Neural cell (in vitro differentiated cells): ENCODE measurements around the gene PTPRA. TPM values are rescaled to one million over a fixed set of nuclear protein-coding genes. Genes with fewer than 3 reads are reported as not detected.

Experiments used
- H2AFZ ChIP-seq: fragments of 200-600, 300-800 bp; sonication (generic), shearing (Covaris generic); 2 replicates; pipeline ENCODE4 v1.6.0; 2014; ENCODE audit warnings: low read depth, mild to moderate bottlenecking, antibody characterized with exemption, low read length, moderate library complexity
- H3F3A ChIP-seq: fragments of 200-600 bp; shearing (Covaris generic); 2 replicates; pipeline ENCODE4 v1.6.1; 2016; ENCODE audit warnings: mild to moderate bottlenecking, moderate library complexity, mixed read lengths, antibody characterized with exemption, low read length; ENCODE audit not compliant: insufficient read depth, poor library complexity, severe bottlenecking
- H3K27ac ChIP-seq: fragments of 200-600, 300-800 bp; sonication (generic), shearing (Covaris generic); 2 replicates; pipeline ENCODE4 v1.5.1; 2014; ENCODE audit warnings: mild to moderate bottlenecking, low read length, moderate library complexity
- H3K27me3 ChIP-seq: fragments of 300-800, 200-600 bp; sonication (generic), shearing (Covaris generic); 2 replicates; pipeline ENCODE4 v1.6.0; 2014; ENCODE audit warnings: mild to moderate bottlenecking, low read depth, low read length, moderate library complexity; ENCODE audit not compliant: insufficient read depth
- H3K36me3 ChIP-seq: fragments of 300-800, 200-600 bp; sonication (generic), shearing (Covaris generic); 2 replicates; pipeline ENCODE4 v1.5.1; 2014; ENCODE audit warnings: mild to moderate bottlenecking, antibody characterized with exemption, low read length, moderate library complexity; ENCODE audit not compliant: insufficient read depth
- H3K4me2 ChIP-seq: fragments of 300-800, 200-600 bp; sonication (generic), shearing (Covaris generic); 2 replicates; pipeline ENCODE4 v1.6.0; 2014; ENCODE audit warnings: mild to moderate bottlenecking, low read length
- H3K4me3 ChIP-seq: fragments of 300-800, 200-600 bp; sonication (generic), shearing (Covaris generic); 2 replicates; pipeline ENCODE4 v1.5.1; 2014; ENCODE audit warnings: mild to moderate bottlenecking, low read length, moderate library complexity
- H3K79me2 ChIP-seq: fragments of 200-600 bp; shearing (Covaris generic); replicated peaks from 2 replicates; pipeline ENCODE4 v1.6.0; 2014; ENCODE audit warnings: mild to moderate bottlenecking, low read length, moderate library complexity; ENCODE audit not compliant: insufficient read depth
- H3K9ac ChIP-seq: fragments of 300-800, 200-600 bp; sonication (generic), shearing (Covaris generic); 2 replicates; pipeline ENCODE4 v1.6.1; 2016; ENCODE audit warnings: mild to moderate bottlenecking, low read length, mixed read lengths
- H3K9me2 ChIP-seq: fragments of 200-600 bp; shearing (Covaris generic); 2 replicates; pipeline ENCODE4 v1.6.1; 2016; ENCODE audit warnings: mild to moderate bottlenecking, low read length, mixed read lengths; ENCODE audit not compliant: insufficient read depth
- H3K9me3 ChIP-seq: fragments of 200-600, 300-800 bp; sonication (generic), shearing (Covaris generic); 2 replicates; pipeline ENCODE4 v1.6.1; 2016; ENCODE audit warnings: mild to moderate bottlenecking, mixed run types, low read length, moderate library complexity, mixed read lengths
- H4K20me1 ChIP-seq: fragments of 200-600 bp; shearing (Covaris generic); 2 replicates; pipeline ENCODE4 v1.6.1; 2016; ENCODE audit warnings: mild to moderate bottlenecking, mixed run types; ENCODE audit not compliant: insufficient read depth
- CTCF ChIP-seq: fragments of 450-650 bp; IDR thresholded peaks from 2 replicates; pipeline ENCODE4 v1.5.1; 2014; ENCODE audit warnings: antibody characterized with exemption, mild to moderate bottlenecking, moderate library complexity; ENCODE audit not compliant: poor library complexity, severe bottlenecking
- EP300 ChIP-seq: fragments of 450-650 bp; conservative IDR thresholded peaks from 2 replicates; pipeline ENCODE4 v1.6.1; 2014; ENCODE audit warnings: antibody characterized with exemption, mild to moderate bottlenecking, moderate library complexity; ENCODE audit not compliant: poor library complexity, severe bottlenecking
- EZH2 ChIP-seq: fragments of 200-600, 300-800 bp; shearing (Covaris generic), sonication (generic); IDR thresholded peaks from 2 replicates; pipeline ENCODE4 v1.6.1; 2014; ENCODE audit warnings: antibody characterized with exemption, low read length, borderline replicate concordance, mild to moderate bottlenecking; ENCODE audit not compliant: insufficient read depth, poor library complexity, severe bottlenecking
- MXI1 ChIP-seq: fragments of 450-650 bp; conservative IDR thresholded peaks from 2 replicates; pipeline ENCODE4 v1.6.1; 2014; ENCODE audit warnings: antibody characterized with exemption, mild to moderate bottlenecking; ENCODE audit not compliant: poor library complexity, severe bottlenecking
- POLR2AphosphoS5 ChIP-seq: IDR thresholded peaks from 2 replicates; pipeline ENCODE4 v1.6.1; 2012
- RAD21 ChIP-seq: fragments of 450-650 bp; conservative IDR thresholded peaks from 2 replicates; pipeline ENCODE4 v1.6.1; 2014; ENCODE audit warnings: antibody characterized with exemption, mild to moderate bottlenecking, moderate library complexity
- REST ChIP-seq: IDR thresholded peaks from 2 replicates; pipeline ENCODE4 v1.6.1; 2012; ENCODE audit warnings: borderline replicate concordance
- SMC3 ChIP-seq: fragments of 450-650 bp; conservative IDR thresholded peaks from 2 replicates; pipeline ENCODE4 v1.6.1; 2014; ENCODE audit warnings: antibody characterized with exemption, mild to moderate bottlenecking, moderate library complexity; ENCODE audit not compliant: poor library complexity
- TAF1 ChIP-seq: IDR thresholded peaks from 2 replicates; pipeline ENCODE4 v1.6.1; 2012; ENCODE audit warnings: low read depth
- polyA plus RNA-seq: library from polyadenylated mRNA; depleted of rRNA; stranded (reverse); fragments of >200 nt; gene quantifications from 2 replicates; pipeline ENCODE4 v1.2.3, GENCODE V29; 2014

Gene PTPRA
- polyA plus RNA-seq, 1 donor from 2014 or later, result 68.2 TPM

- Histone ChIP-seq H3F3A (no peaks in the 10 kb centered on the region), H3K4me2 (no peak overlapping the region), H4K20me1 (no peaks in the 10 kb centered on the region), H3K27me3 (peaks cover 24% of the 10 kb centered on the region), H2AFZ (no peak overlapping the region), H3K79me2 (no peaks in the 10 kb centered on the region), H3K27ac (no peak overlapping the region), H3K36me3 (no peaks in the 10 kb centered on the region), H3K9ac (no peak overlapping the region), H3K9me2 (no peaks in the 10 kb centered on the region), H3K9me3 (no peaks in the 10 kb centered on the region), H3K4me3 (no peak overlapping the region)
- TF ChIP-seq SMC3 (no peak), REST (no peak), RAD21 (no peak), EP300 (no peak), MXI1 (no peak), CTCF (no peak), POLR2AphosphoS5 (no peak), EZH2 (no peak), TAF1 (no peak)
Observed at GRCh38 chr20:3071266-3071609, 198.0 kb downstream of the PTPRA start.

DNA sequence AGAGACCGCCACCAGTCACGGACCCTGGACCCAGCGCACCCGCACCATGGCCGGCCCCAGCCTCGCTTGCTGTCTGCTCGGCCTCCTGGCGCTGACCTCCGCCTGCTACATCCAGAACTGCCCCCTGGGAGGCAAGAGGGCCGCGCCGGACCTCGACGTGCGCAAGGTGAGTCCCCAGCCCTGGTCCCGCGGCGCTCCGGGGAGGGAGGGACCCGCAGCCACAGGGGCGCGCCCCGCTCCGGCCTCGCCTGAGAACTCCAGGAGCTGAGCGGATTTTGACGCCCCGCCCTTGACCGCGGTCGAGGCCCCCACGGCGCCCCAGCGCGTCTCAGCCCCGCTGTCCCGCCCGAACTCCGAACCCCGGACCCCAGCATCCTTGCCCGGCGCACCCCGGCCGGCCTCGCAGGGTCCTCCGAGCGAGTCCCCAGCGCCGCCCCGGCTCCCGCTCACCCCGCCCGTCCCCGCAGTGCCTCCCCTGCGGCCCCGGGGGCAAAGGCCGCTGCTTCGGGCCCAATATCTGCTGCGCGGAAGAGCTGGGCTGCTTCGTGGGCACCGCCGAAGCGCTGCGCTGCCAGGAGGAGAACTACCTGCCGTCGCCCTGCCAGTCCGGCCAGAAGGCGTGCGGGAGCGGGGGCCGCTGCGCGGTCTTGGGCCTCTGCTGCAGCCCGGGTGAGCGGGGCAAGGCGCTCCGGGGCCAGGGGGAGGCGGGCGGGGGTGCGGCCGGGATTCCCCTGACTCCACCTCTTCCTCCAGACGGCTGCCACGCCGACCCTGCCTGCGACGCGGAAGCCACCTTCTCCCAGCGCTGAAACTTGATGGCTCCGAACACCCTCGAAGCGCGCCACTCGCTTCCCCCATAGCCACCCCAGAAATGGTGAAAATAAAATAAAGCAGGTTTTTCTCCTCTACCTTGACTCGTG lies 198.6 kb downstream of the PTPRA start, which contains the start of gene OXT:
OXT (plus strand) TSS at position 11 of the 920 bp plus-strand sequence; CDS start at position 47, 36 bp downstream.
- Histone ChIP-seq H3K27me3 (peaks cover 24% of the 10 kb centered on the region), H3K9ac (no peak within 1 kb of the TSS), H3K4me2 (no peak within 1 kb of the TSS)

More for the DNA sequence above, 198.6 kb downstream of the PTPRA start, which contains the start of gene OXT:
- H3K36me3 ChIP-seq, result no peaks in the 10 kb centered on the region
- no peak within 1 kb of the TSS for H3K4me3 ChIP-seq
- no peaks in the 10 kb centered on the region for H3F3A ChIP-seq
- H3K79me2 ChIP-seq, result no peaks in the 10 kb centered on the region
- no peaks in the 10 kb centered on the region for H3K9me2 ChIP-seq
- H3K27ac ChIP-seq, result no peak within 1 kb of the TSS
- H2AFZ ChIP-seq, result no peak within 1 kb of the TSS
- H4K20me1 ChIP-seq, result no peaks in the 10 kb centered on the region
- no peaks in the 10 kb centered on the region for H3K9me3 ChIP-seq
- TF ChIP-seq RAD21 (no peak), TAF1 (no peak), CTCF (no peak), REST (no peak), MXI1 (no peak), SMC3 (no peak), POLR2AphosphoS5 (no peak), EP300 (no peak), EZH2 (no peak)
